EL (cell line): ENCODE results near the gene NMNAT1.
"Not testable (repeated sequence)": the region's sequence is repeated elsewhere in the genome, so short reads cannot be mapped to it uniquely, and the experiment has no call there.

ENCODE experiments used
- DNase-seq: peaks from one replicate; pipeline ENCODE4 v3.0.0-alpha.2; 2016

The NMNAT1 gene

DNA sequence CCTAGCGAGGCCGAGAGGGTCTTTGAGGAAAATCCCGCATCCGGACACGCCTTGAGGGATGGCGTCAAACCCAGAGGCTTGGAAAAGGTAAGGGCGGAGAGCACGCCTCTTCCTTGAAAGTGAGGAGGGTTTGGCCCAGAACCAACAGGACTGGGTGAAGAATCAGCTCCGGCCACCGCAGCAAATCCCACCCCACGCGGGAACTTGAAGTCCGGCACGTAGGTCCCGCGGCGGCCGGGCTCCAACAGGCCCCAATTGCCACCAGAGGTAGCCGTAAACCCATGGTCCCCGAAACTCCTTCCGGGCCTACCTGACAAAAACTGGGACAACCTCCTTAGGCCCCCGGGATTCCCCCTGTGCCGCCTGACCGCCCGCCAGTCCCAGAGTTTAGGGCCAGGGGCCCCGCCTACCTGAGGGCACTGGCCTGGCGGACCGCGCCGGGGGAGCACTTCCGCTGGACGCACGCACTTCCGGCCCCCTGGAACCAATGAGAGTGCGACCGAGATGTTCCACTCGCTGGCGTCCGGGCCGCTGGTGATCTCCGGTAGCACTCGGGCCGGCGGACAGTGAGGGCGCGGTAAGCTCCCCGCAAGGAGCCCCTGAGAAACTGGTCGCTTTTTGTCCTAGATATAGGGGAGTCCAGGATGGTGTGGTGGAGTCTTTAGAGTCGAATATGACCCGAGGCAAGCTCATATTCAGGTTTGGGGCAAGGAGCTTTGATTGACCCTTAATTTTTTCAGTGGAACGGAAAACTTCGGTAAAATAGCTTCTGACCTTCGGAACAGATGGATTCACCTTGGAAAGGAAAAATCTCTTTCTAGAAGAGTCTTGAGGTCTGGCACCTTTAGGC is at the start of gene NMNAT1, which contains the start of gene LZIC:
TSS of gene NMNAT1 (plus strand) at position 537 of the 850 bp plus-strand sequence. CDS start 28,599 bp downstream, outside the sequence.
TSS of gene LZIC (minus strand) at position 453 of the 850 bp plus-strand sequence. CDS start 6,772 bp downstream, outside the sequence.
- peak; percentile 94 for DNase-seq

DNA sequence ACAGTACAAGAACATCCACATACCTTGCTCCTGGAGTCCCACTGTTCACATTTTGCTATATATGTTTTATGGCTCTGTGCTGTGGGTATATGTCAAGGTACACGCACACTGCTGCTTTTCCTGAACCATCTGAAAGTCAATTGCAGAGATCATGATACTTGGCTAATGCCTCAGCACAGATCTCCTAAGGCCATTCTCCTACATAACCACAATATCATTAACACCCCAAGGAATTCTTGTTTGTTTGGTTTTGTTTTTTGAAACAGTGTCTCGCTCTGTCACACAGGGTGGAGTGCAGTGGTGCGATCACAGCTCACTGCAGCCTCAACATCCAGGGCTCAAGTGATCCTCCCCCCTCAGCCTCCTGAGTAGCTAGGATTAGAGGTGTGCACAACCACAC is 49.2 kb upstream of the NMNAT1 start:
- DNase-seq, result no peak

DNA sequence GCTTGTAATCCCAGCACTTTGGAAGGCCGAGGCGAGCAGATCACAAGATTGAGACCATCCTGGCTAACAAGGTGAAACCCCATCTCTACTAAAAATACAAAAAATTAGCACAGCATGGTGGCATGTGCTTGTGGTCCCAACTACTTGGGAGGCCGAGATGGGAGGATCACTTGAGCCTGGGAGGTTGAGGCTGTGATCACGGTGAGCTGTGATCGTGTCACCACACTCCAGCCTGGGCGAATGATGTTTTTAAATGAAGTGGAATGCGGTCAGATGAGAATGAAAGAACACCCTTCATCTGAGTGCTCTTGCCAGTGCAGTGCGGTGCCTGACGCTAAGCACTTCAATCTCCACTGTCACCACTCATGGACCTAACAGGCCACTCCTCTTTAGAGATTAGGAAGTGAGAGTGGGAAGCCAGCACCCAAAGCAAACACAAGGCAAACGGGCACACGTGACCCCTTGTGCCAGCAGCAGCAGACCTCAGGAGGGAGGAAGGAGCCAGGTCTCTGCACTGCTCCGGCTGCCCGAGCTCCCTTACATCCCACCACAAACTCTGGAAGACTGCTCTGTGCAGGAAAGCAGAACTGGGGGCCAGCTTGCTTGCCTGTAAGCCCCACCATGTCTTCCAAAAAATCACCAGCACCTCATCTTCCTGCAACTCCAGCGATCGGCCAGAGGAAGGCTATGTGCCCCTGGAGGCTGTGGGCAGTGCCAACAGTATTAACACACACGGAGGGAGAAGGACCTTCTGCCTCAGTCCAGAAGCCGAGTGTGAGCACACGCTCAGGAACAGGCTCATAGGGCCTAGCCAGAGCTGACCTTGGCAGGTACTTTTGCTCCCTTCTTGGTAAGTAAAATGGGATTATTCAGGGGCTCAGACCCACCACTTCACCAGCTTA is 42.9 kb upstream of the NMNAT1 start:
- no peak for DNase-seq

DNA sequence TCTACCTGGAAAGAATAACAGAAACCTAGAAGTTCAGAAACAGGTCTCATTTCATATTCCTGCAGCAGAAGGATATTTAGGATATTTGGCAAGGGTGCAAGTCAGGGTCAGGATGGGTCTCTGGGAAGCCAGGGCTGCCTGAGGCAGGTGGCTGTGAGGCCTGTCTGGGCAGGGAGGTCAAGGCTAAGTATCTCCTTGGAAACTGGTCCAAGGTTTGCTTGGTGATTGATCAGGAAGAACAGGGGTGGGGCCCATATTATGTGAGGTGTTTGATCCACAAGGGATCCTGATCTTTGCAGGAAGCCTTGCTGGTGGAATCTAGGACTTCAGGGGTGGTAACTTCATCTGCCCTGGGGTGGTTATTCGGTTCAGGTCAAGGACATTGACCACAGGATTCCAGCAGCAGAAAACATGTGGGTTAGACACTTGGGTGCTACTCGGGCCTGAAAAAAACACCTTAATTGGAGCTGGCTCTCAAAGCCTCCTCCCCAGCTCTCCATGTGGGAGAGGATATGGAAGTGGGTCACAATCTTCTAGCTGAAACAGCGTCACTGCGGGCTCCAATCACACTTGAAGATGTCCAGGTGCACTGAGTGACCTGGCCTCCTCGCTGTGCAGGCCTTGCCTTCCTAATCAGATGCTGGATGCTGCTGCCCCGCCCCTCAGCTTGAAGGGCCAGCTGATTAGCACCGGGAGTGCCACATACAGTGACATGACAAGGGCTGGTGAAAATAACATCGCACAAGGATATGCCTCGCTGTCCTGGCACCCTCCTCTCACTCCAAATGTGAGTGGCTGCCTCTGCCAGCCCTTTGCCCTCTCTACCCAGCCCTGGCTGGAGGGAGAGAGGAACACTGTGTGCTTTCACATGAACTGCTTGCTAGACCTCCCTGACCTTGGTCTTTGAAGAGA is 41.9 kb upstream of the NMNAT1 start:
- no peak for DNase-seq

DNA sequence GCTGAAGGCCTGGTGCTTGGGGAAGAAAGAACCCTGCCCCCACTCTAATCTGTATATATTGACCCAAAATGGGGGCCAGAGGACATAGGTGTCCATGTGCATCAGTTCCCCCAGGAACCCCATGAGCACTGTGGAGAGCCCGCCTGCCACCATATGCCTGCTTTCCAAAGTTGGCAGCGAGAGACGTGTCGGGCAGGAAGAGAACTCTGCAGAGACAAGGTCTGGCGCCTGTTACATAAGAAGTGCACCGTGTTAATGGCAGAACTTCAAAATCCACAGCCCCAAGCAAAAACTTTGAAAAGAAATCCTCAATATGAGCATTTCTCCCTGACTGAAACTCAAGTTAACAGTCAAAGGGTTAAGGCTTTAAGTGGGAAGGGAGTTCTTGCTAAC is 41.2 kb upstream of the NMNAT1 start:
- no peak for DNase-seq

DNA sequence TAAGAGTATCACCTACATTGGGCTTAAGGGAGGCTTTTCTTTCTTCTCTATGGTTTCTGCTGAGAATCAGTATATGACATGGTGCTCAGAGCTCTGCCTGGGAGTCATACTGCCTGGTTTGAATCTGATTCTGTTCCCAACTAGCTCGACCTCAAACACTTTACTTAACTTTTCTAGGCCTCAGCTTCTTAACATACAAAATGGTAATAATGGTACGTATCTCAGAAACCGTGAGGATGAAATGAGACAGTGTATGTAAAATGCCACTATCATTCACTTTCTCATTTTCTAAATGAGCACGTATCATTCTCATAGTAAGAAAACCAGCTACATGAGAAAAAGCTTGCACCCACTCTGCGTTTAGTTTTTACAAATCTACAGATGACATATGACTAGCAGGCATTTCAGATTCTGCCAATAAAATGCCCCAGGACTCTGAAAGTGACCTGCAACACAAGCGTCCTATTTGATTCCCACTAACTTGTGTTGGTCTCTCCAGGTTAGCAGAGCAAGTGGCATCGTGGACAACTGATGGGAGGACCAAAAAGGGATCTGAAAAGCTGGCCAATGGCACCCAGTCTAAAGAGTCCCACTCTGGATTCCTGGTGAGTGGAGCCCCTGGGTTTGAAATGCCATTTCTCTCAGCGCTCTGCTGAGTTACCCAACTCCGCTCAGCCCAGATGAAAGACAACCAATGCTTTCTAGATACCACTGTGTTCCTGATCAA is 39.3 kb upstream of the NMNAT1 start:
- DNase-seq, result no peak

DNA sequence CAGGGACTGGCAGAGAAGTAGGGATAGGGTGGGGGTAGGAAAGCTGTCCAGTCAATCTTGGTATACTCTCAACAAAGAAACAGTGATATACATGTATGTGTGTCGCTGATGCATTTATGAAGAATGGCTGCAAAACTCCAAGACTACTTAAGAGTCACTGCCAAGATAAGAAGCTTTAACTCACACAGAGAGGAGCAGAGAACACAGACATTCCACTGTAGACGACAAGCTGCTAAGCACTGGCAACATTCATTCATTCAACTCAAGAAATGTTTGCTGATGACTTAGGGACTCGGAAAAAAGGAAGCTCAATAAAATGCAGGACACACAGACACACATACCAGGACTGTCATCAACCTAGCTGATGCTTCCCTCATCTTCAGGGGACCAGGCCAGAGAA is 38.7 kb upstream of the NMNAT1 start:
- DNase-seq, result no peak

DNA sequence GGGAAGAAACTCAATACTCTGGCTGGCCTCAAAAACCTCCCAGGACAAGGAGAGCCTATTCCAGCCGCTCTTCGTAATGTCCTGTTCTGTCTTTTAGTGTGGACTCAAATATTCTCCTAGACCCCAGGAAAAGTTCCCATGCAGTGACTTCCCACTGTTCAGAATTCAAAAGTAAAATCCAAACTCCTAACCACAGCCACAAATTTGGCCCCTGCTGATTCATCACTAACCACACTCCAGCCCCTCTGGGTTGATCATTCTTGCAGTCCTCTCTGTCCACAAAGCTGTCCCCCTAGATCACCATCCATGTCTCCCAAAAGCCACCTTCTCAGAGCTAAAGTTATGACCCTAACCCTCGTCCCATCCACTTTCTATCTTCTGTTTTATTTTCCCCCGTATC is 38.3 kb upstream of the NMNAT1 start:
- peak; percentile 59 for DNase-seq

DNA sequence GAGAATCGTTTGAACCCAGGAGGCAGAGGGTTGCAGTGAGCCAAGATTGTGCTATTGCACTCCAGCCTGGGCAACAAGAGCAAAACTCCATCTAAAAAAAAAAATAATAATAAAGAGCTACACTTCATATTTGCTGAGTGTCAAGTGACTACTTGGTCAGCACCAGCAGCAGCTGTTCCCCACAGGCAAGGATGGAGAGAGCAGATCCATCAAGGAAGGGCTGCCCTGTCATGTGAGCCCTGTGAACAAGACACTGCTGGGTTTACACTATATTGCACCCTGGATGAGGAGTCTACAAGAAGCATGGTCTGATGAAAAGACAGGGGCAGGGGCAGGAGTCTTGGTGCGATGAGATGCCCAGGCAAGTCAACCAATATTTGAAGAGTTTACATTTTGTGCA is 36.8 kb upstream of the NMNAT1 start:
- DNase-seq, result no peak

DNA sequence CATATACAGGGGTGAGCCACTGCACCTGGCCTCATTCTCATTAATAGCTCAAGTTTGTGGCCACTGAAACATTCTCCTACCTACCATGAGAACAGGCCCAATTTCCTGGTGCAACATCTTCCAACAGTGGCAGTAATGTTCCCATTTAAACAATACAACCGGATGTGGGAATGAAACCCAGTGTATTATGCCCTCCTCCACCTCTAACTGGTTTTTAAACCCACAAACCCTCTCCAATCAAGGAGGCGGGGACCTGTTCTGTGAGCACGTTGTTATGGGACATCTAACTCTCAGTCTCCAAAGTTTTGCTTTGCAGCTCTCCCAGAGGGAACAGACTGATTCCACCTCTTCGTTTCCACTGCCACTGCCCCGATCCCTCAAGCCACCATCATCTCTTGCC is 35.8 kb upstream of the NMNAT1 start:
- DNase-seq, result no peak

DNA sequence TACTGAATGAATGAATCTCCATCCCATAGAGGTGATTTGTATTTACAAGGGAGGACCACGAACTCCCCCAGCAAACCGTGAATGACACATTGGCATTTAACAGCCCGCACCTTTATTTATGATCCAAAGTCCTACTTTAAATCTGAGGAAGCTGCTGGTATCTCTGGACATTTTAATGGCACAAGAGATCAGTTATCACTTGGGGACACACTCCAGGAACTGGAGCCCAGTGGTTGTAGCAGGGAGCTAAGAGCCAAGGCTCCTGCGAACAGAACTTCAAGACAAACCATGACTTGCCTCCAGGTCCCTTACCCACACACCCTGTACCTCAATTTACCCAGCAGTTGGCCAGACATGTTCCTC is 34.4 kb upstream of the NMNAT1 start:
- no peak for DNase-seq

DNA sequence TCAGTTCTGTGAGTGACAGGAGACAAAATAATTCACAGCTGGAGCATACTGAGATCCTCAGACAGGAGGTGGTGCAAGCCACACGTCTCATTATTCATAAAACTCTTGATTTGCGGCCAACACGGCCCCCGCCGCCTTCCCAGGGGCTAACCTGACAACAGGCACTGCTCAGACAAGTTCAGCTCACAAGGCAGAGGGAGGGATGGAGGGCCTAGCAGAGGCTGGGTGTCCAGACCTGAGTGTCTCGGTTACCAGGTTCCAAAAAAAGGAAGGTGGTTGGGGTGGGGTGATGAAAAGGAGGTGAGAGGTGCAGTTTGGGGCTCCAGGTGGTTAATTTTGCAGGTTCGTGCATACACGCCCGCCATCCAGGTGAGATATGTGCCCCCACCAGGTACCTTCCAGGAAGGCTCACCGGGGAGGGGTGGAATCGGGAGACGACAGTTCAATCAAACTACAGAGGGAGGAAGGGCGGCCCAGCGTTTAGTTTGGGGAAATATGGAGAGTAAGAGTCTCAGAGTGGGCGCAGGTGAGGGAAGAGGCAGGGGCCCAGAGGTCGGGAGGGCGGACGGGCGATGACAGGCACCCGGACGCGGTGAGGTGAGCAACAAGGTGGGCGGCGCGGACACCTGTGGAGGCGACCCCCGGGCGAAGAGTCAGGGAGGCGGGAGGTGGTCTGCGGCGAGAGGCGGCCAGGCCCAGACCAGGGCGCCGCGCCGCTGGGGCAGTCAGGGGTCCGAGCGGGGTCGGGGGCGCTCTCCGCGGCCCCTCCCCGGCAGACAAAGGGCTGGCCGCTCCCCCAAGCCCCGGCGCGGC is 33.8 kb upstream of the NMNAT1 start:
- DNase-seq, result no peak

DNA sequence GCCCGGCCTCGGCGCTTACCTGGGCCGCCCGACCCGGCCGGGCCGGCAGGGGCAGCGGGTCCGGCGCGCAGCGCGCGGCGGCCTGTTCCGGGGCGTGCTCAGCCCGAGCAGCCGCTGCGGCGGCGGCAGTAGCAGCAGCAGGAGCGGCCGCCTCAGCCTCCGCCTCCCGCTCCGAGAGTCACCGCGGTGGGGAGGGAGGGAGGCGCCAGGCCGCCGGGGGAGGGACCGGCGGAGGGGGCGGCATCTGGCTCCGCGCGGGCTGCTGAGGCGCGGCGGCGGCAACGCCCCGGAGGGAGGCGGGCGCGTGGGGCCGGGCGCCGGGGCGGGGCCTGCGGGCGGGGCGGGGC is 33.2 kb upstream of the NMNAT1 start, which contains the start of gene CTNNBIP1:
TSS of gene CTNNBIP1 (minus strand) at position 194 of the 347 bp plus-strand sequence. CDS start 38,205 bp downstream, outside the sequence.
- DNase-seq, result no peak

DNA sequence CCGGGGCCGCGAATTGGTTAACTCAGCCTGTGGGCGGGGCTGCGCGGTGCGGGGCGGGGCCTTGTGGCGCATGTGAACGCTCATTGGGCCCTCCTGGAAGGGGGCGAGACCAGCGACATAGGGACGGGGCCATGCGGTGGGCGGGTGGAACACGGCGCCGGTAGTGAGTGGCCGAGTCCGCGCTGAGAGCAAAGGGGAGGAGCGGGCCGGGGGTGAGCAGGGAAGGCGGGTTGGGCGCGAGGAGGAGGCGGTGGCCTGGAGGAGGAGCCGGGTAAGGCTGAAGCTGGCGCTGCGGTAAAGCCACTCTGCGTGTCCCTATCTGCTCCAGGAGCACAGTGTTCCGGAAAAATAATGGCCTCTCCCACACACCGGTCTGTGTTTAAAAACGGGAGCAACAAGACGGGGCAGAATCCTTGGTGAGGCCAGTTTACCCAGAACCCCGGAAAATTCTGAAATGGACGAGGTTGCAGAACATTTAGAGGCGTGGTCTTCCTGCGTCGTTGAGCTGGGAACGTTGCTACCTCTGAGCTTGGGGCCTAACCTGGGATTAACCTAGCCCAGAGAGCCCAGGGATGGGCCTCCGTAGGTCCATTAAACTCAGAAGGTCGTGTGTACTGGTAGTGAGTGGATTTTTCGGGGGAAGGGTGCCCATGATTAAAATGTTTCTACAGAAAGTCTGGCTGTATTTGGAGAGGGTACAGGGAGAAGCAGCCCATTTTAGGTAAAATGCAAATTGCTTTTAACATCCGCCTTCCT is 32.7 kb upstream of the NMNAT1 start:
- DNase-seq, result peak; percentile 99

DNA sequence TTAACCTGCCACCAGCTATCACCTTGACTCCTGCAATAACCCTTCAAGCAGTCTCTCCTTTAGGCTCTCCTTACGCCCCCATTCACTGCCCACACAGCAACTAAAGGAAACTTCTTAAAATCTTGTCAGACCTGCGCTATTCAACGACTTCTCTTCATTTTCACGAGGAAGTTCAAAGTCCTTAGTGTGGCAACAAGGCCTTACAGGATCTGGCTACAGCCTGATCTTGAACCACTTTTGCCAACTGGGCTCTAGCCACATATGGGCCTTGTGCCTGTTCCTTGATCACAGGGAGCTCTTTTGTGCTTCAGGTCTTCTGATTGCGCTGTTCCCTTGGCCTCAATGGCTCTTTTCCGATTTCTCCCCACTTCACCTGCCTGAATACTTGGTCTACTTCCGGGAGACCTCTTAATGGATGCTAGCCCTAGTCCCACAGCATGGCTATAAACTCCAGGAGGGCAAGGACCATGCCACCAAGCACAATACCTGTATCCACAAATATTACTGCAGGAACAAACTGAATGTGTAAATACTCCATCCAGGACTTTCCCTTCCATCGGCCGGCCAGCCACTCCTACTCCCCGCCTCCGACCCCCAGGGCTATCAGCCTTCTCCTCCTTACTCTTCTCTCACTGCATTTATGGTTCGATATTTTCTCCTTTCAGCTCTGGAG is 30.9 kb upstream of the NMNAT1 start:
- no peak for DNase-seq

DNA sequence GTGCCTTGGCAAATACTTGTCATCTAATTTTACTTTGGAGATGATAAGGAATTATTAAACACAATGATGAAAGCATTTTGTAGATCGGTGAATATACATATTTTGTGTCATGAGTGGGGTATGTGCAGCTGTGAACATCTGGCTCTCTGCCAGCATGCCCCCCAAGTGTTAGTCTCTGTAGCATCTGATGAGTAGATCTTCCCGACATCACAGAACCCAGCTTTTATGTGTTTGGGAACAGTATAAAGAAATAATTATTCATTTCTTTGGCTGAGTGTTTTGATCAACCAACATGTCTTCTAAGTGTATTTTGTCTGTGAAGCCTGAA is 28.7 kb upstream of the NMNAT1 start:
- no peak for DNase-seq

DNA sequence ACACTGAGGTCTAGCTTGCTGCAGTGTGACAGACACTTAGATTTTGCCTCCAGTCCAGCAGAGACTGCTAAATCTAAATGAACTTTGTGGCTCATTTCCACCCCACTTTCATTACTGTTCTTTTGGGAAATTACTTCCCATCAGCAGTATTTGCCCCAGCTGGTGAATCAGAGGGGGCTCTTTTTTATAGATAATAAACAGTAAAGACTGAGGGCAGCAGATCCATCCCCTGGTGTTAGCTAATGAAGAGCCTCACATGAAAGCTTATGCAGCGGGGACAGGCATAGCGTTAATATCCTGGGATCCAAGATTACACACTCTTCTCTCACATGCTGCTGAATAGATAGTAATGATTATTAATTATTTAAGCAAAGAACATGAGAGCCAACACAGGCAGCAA is 26.8 kb upstream of the NMNAT1 start:
- no peak for DNase-seq

DNA sequence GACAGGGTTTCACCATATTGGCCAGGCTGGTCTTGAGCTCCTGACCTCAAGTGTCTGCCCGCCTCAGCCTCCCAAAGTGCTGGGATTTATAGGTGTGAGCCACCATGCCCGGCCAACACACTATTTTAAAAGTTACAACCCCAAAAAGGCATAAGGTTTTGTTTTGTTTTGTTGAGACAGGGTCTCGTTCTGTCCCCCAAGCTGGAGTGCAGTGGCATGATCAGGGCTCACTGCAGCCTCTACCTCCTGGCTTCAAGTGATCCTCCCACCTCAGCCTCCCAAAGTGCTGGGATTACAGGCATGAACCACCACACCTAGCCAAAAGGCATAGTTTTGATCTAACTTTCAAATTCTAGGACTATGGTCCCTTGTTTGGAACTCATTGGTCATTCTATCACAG is 25.8 kb upstream of the NMNAT1 start:
- DNase-seq, result not testable (repeated sequence)

DNA sequence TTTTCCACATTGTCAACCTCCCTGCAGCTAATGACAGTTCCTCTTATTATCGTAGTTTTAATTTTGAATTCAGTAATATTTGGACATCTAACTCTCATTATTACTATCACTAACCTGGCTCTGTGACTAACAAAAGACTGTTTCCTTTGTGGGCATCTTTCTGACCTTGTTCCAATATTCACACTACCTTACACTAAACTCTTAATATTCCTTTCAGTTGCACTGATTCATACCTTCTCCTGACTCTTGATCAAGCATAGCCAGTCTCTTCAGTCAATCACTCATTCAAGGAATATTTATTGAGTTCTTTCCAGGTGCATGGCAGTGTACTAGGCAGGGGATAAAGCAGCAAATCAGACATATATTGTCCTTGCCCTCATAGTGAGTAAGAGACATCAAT is 25.4 kb upstream of the NMNAT1 start:
- no peak for DNase-seq

DNA sequence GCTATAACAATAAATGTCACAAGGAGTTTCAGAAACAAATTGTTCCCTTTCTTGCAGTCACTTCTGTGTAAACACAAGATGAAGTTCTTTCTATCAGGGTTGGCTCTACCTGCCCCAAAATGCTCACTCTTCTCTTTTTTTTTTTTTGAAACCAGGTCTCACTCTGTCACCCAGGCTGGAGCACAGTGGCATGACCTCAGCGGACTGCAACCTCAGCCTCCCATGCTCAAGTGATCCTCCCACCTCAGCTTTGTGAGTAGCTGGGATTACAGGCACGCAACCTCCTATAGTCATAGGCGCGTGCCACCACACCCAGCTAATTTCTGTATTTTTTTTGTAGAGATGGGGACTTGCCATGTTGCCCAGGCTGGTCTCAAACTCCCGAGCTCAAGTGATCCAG is 22.7 kb upstream of the NMNAT1 start:
- DNase-seq, result no peak
